ENCODE measurements around the gene MSI2.

MSI2 gene

DNA sequence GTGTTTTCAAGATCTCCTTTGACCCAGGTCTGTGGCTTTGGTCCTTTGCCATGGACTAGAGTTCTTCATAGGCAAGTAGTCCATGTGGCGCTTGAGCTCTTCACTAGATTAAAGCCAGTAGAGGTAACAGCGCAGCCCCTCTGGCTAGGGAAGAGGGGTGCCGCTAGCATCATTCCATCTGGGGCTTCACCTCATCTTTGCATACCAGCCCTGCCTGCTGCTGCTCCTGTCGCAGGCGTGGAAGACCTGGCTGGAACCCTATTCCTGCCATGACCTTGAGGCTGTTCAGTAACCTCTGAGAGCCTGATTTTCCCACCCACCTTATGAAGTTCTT is 198.4 kb downstream of the MSI2 start:
- no peak for DNase-seq

DNA sequence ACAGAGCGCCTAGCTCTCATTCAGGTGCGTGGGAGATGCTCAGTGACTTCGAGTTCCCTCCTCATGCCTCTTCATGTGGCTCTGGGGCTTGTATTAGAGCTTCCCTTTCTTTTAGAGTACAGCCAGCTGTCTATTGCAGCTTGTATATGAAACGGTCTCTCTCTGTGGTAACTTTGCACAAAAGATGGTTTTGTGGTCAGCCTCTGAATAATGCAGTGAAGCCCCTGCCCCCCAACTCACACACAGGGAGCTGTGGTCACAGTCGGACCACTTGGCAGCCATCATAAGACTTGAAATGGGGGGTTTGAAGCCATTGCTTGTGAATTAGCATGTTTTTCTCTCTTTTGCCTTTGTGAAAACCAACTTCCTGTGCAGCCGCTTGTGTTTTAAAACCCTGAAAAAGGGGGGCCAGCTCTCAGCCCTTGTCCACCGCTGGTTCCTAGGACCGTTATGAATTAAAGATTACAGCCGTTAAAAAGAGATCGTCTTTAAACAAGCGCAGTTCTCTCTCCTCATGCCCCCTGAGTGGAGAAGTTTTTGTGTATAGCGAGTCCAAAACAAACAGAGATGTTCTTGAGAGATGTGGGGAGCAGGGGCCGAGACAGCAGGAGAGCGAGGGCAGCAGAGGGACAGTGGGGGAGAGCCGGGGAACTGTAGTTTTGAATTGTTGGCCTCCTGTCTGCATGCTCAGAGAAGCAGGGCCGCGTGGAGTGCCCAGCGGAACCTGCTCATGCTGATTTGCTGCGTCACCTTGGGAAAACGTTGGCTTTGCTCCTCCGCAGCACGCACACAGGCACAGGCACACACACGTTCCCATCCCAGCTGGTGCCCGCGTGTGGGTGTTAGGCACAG is 199.0 kb downstream of the MSI2 start:
- DNase-seq: peak in 14 of 56 donors; percentile 10 to 63 (median 38)

DNA sequence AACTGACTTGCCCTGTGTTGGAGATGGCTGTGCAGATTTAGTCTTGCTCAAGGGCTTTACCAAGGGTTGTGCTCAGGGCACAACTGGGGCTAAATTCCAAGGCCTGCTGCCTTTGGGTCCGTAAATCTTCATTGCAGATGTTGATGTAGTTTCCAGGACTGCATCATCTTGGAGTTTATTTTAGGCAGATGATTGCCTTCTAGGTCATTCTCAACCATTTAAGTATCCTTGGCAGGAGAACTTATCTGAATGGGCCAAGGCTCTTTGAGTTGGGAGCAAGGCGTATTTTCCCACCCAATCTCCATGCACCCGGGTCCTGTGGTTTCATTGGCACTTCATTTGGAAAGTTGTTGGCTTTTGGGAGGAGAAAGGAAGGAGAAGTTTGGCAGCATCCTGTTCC is 200.3 kb downstream of the MSI2 start:
- peak in 1 of 56 donors; percentile 12 for DNase-seq

DNA sequence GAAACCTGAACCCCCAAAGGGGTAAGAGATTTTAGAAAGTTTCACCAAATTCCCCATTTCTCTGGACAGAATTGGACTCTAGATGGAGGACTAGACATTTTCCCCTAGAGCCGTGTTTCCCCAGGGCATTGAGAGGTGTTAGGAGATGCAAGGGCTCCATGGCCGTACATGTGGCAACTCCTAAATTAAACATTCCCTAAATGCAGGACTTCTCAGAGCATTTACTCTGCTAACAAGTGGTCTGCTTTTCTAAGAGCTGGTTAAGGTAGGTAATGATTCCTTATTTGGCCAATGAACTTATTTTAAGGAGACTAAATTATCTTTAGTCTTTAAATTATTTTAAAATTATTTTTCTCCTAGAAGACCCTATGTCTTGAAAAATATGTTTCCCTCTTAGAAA is 200.9 kb downstream of the MSI2 start:
- no peak for DNase-seq

DNA sequence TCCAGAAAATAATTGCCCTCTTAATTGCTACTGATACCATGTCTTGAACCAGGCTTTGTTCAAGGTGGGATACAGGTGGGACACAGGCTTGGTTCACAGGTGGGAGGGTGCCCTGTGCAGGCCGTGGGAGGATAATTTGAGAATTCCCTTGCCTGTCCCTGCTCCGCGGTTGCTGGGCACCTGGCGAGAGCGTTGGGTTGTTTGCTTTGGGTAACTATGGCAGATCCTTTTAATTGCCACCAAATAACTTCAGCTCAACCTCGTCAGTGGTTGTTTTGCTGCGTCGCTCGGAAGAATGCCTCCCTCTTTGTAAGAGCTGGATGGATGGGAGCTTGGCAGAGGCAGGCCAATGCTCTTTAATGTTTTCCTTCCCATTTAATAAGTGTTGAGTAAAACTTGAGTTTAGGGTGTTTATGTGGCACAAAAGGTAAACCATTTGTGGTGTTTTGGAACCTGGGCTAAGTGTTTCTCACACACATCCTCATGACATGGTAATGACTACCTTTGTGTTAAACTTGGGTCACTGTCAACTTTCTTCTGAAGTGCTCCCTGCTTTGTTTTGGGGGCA is 202.5 kb downstream of the MSI2 start:
- peak in 2 of 56 donors; percentile 33 to 42 for DNase-seq

DNA sequence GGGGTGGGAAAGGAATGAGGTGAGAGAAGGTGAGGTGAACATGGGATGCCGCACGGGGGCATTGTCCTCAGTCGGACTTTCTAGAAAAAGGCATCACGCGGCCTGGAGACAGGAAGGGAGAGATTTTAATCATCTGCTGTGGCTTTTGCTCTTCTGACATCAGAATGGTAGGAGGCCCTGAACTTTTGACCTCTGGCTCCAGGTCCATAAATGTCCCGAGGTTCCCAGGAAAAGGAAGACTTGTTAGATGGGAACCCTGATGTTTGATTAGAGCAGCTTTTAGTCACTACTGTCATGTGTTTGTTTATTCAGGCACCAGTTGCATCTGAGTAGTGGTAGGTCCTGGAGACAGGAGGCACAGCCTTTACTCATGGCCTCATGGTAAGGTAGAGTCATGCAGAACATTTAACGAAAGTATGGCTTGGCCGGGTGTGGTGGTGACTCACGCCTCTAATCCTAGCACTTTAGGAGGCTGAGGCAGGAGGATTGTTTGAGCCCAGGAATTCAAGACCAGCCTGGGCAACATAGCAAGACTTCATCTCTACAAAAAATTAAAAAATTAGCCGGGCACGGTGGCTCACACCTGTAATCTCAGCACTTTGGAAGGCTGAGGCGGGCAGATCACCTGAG is 203.1 kb downstream of the MSI2 start:
- DNase-seq: no peak

DNA sequence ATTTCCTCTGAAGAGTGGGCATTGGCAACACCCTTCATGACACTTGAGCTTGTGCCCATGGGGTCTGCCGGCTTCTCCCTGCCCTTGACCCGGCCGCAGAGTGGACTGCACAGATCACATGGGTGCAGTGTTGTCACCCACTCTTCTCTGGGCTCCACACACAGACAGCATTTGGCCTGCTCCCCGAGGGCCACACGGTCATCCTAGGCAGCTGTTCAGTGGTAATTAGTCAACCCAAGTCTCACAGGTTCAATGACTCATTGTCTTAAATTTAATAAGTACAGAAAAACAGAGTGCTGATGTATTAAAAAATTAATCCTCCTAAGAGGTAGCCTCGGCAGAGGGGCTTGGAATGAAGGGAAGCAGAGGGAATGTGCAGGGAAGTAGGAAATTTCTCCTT is 204.8 kb downstream of the MSI2 start:
- DNase-seq: no peak

DNA sequence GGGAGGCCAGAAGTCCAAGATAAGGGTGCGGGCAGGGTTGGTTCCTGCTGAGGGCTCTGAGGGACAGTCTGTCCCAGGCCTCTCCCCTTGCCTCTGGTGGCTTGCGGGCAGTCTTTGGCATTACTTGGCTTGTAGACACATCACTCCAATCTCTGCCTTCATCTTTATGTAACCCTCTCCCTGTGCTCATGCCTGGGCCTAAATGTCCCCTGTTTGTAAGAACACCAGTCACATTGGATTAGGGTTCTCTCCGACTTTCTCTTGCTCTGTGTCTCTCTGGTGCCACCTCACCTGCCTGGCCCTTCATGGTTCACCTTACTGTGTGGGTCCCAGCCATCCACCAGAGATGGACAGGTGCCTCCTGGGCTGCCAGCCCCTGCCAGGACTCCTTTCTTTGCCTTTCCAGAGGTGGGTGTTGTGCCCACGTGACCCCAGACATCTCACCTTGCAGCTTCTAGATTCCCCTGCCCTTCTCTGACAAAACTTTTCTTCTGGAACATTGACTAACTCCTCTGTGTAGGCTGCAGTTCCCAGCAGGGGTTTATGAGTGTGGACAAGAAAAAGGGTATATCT is 205.8 kb downstream of the MSI2 start:
- no peak for DNase-seq

DNA sequence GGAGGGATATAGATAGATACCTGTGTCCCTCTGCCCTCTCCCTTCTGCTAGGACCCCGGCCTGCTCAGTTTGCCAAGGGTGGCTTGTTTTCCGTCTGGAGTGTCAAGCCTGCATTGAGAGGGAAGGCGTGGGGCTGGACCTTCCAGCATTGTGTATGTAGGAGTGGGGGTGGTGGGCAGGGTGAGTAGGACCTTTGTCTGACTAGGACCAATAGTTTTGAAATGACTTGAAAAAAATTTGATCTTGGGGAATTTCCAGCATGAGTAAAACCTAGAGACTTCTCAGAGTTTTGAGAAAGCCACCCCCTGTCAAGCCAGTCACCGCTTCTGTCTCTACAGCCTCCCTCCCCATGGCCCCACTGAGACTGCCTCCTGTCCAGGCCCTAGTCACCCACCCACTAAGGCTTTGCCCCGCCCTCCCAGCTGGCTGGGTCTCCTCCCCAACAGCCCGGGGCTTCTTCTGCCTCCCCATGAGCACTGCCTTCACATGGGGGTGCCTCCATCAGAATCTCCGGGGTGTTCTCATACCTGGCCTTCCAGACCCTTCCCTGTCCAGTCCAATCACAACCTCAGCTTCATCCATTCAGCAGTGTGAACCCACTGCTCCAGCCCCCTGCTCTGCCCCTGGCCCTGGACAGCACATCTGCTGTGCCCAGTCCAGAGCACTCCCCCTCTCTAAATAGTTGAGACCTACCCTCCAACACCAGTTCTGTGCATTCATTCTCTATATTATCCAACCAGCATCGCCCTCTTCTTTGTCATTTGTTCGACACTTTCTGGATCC is 207.0 kb downstream of the MSI2 start:
- no peak for DNase-seq

DNA sequence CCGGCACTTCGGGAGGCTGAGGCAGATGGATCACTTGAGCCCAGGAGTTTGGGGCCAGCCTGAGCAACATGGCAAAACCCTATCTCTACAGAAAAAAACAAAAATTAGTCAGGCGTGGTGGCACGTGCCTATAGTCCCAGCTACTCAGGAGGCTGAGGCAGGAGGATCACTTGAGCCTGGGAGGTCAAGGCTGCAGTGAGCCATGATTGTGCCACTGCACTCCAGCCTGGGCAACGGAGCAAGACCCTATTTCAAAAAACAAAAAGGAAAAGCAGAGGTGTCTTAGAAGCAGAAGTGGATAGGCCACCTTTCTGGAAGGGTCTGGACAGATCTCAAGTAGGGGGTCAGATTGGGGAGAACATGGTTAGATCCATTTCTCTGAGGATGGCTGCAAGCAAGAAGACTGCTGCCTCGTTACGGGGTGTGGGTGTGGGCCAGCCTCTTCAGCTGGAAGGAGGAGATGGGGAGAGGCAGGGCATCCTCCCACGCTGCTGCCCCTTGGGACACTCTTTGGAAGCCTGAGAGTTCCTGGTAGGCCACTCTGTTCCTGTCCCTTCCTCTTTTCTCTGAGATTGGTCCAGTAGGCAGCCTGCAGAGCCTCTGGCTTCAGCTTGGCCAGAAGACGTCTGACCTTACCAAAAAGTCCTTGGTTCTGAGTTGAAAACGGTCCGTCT is 208.0 kb downstream of the MSI2 start:
- no peak for DNase-seq

DNA sequence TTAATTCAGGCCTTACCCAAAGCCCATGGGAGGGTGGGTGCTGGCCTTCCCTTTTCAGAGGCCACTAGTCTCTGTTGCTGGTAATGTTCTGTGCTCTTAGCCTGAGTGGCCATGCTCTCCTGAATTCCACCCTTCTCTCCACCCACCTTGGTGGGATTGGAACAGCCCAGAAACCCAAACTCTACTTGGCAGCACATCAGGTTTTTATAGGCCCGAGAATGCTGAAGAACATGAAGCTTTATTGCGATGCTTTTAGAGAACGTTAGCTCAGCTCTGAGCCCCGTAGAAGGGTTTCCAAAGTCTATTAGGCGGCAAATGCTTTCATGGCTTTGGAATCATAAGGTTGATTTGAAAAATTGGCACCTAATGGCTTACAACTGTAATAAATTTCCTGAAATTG is 209.3 kb downstream of the MSI2 start:
- DNase-seq: peak in 1 of 56 donors; percentile 29

DNA sequence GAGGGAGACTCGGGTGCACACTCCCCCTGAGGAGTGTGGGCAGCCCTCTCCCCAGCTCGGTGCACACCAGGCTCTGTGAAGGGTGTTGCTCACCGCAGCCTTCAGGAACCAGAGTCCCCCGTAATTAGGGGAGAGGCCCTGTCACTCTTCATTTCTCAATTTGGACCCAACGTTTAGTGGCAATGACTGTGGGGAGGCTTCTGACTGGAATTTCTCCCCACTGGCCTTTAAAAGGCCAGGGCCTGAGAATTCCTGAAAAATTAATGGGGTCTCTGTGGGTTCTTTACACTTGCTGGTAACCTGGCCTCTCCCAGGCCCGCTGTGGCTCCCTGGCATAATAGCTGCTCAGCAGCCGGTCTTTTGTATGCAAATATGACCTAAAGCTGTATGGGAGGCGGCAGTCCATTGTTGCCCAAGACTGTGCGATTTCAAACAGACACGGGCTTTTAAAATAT is 209.7 kb downstream of the MSI2 start:
- DNase-seq: no peak

DNA sequence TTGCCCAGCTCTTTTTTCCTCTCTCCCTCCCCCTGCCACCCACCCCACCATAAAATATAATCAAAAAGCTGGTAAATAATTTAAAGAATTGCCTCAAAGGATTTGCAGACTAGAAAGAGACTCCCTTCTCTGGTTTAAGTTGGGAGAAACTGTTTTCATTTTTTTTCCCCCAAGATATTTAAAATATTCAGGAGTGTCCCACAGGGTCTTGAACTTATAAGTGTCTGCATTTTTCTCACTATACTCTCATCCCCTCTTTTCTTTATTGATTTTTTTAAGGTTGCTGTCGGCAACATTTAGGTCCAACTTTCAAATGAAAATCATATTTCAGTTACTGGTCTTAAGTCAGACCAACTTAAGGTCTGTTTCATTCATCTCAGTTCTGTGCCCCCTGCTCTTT is 210.2 kb downstream of the MSI2 start:
- DNase-seq: no peak

DNA sequence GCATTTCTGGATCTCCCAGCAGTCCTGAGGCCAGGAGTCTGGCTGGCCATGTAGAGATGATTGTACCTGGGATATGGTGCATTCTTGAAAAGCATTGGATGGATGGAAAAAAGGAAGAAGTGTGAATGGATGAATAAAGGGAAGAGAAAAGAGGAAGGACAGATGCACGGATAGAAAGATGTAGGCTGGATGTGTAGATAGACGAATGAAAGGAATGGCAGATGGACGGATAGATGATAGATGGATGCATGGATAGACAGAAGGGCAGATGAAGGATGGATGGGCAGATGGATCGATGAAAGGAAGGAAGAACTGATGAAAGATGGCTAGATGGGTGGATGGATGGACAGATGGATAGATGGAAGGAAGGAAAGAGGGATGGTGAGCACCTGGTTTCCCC is 210.9 kb downstream of the MSI2 start:
- no peak for DNase-seq

DNA sequence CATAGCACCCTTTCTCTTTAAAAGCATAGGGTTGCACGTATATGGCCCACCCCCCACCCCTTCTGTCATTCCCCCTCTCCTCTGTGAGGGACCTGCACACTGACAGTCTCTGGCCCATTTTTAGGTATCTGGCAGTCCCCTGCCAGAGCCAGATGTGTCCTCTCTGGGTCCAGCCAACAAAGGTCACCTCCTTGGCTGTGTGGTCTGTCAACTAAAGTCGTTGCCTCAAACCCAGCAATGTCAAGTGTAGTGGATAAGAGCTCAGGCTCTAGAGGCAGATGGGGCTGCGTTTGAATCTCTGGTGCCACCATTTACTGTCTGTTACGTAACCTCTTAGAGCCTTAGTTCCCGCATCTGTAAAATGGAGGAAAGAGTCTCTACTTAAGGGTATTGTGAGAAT is 211.5 kb downstream of the MSI2 start:
- no peak for DNase-seq

DNA sequence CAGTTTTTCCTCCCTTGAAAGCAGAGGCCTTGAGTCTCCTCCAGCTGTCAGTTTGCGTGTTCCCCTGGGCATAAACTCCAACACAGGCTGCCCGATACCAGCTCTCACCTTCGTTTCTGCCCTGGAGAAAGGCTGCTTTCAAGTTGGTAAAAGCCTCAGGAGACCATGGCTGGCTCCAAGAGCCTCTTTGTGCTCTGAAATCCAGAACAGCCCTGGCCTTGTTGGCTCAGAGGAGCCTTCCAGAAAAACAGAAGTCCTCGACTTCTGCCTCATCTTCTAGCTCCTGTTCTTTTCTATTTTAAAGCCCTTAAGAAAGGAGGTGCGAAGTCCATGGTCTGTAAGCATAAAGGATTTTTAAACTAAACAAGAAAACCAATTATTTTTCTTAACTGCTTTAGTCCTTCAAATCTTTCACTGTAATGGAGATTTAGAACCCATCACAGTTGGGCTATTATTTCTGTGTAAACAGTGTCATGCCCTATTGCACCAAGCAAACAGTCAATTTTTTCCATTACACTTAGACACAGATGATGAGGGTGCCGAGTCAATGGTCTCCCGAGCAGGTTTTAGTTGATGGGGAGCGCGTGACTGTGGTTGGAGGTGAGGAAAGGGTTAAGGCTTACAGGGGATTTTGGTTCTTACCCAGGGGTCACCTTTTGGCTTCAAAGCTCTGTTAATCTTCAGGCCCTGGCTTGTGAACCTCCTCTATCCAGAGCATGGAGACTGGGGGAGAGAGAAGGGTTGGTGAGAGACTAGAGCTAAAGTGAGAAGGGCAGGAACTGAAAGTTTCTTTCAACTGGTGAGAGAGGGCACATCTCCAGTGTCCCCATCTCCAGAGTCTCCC is 212.8 kb downstream of the MSI2 start:
- peak in 2 of 56 donors; percentile 21 to 54 for DNase-seq

DNA sequence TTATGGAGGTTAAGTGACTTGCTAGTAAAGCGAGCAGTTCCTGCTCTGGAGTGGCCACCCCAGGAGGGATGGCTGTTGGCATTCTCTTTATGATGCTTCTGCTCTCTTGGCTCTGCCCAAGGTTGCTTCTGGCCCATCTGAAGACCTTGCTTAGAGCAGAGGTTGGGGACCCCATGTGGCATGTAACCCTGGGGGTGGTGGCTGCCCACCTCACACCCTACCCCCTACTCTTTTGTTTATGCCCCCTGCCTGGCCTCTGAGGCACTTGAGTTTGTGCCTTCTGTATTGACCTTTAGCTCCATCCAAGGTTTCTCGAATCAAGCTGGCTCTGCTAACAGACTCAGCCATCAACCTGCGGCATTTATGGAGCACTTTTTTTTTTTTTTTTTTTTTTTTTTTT is 214.6 kb downstream of the MSI2 start:
- no peak for DNase-seq

DNA sequence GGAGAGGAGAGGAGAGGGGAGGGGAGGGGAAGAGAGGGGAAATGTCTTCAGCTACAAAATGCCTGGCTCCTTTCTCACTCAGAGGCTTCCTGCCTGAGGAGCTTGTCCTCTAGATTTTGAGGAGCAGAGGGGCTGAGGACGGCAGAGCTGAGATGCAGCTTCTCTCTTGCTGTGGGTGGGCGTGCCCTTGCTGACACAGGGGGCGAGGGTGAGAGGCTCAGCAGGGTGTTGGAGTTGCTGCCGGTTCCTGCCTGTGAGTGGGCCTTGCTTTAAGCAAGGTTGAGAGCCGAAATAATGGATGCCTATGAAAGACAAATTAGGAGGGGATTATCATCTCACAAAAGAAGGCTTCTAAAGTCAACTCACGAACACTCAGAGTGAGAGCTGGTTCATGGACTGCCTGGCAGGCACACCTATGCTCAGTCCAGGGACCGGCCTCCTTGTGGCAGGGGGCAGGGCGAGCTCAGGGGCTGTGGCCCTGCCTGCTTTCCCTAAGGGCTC is 215.6 kb downstream of the MSI2 start:
- no peak for DNase-seq

DNA sequence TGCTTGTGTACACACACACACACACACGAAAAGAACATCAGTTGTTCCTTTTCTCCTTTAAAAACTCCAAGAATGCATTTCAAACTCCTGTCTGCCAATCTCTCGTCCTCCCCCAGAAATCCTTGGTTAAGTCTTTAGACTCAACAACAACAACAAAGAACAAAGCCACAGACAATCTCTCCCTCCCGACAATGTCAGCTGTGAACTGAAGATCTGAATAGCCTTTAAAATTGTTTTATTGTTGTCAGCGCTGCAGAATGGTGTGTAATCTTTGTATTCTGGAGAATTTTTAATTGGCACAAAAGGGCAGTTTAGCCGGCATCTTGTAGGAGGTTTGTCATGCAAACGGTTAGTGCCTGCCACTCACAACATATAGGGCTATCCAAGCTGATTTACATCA is 219.5 kb downstream of the MSI2 start:
- peak in 2 of 56 donors; percentile 32 to 42 for DNase-seq

Measured in amygdala (tissue), 56 donors.